Small intestine (tissue), 7 donors: ENCODE measurements around the gene KIF22. TPM values are rescaled to one million over a fixed set of nuclear protein-coding genes. Genes with fewer than 3 reads are reported as not detected.
"Not testable (repeated sequence)": the region's sequence is repeated elsewhere in the genome, so short reads cannot be mapped to it uniquely, and the experiment has no call there.

Experiments
- DNase-seq, 2 donors: peaks; one replicate each; pipeline versions ENCODE4 v3.0.0 to v3.0.0-alpha.2; 2013
- FAIRE-seq: peaks from 2 replicates; lab custom pipeline; 2012; peaks lifted over from hg19 to GRCh38; lab: Jason Lieb, UNC
- H3K27ac ChIP-seq, 3 donors: one replicate each; pipeline ENCODE4 v1.5.1; 2013; ENCODE audit warnings: low read length in 2 of 3, mild to moderate bottlenecking in 2 of 3, control low read depth in 1 of 3, inconsistent platforms in 1 of 3, low read depth in 1 of 3, moderate library complexity in 1 of 3
- H3K27me3 ChIP-seq, 3 donors: one replicate each; pipeline ENCODE4 v1.6.1; 2013; ENCODE audit warnings: low read length in 3 of 3, inconsistent platforms in 1 of 3; ENCODE audit not compliant: control insufficient read depth in 3 of 3, insufficient read depth in 3 of 3
- H3K36me3 ChIP-seq, 3 donors: one replicate each; pipeline ENCODE4 v1.6.1; 2013; ENCODE audit warnings: low read length in 3 of 3, inconsistent platforms in 1 of 3, low read depth in 1 of 3, mild to moderate bottlenecking in 1 of 3, moderate library complexity in 1 of 3; ENCODE audit not compliant: control insufficient read depth in 3 of 3, insufficient read depth in 2 of 3
- H3K4me1 ChIP-seq, 3 donors: one replicate each; pipeline ENCODE4 v1.6.1; 2013; ENCODE audit warnings: low read length in 2 of 3, inconsistent platforms in 1 of 3, low read depth in 1 of 3, mild to moderate bottlenecking in 1 of 3, moderate library complexity in 1 of 3; ENCODE audit not compliant: control insufficient read depth in 3 of 3, insufficient read depth in 2 of 3
- H3K4me3 ChIP-seq, 3 donors: one replicate each; pipeline ENCODE4 v1.5.1; 2013; ENCODE audit warnings: low read length in 3 of 3, control low read depth in 1 of 3, inconsistent platforms in 1 of 3, low read depth in 1 of 3, mild to moderate bottlenecking in 1 of 3, moderate library complexity in 1 of 3
- H3K9me3 ChIP-seq, 2 donors: one replicate each; pipeline ENCODE4 v1.6.1; 2013; ENCODE audit warnings: low read depth in 1 of 2, low read length in 1 of 2; ENCODE audit not compliant: control insufficient read depth in 2 of 2, insufficient read depth in 1 of 2
- WGBS, 3 donors: extraction: QIAGEN DNeasy Blood & Tissue Kit; methylation state at CpG; one replicate each; pipeline ENCODE4 v1.1.7; 2013; 5-methylcytosine and 5-hydroxymethylcytosine counted together
- polyA plus RNA-seq, 4 donors: library from polyadenylated mRNA; stranded (reverse) in 3 of 4; unstranded in 1 of 4; fragments of 200-250 nt in 3 of 4; fragments of 120-200 nt in 1 of 4; gene quantifications; one replicate each; pipeline versions ENCODE4 v1.2.1 to v1.2.3, GENCODE V29; 2013
- donor health status: healthy with polysubstance abuse.
- donor health status: control.
- donor health status: control.
- donor health status: Bipolar disorder and iron deficiency.
- donor health status: healthy.

The KIF22 gene
- polyA plus RNA-seq, 4 donors: 17.0 to 61.7 (median 34.5) TPM

DNA sequence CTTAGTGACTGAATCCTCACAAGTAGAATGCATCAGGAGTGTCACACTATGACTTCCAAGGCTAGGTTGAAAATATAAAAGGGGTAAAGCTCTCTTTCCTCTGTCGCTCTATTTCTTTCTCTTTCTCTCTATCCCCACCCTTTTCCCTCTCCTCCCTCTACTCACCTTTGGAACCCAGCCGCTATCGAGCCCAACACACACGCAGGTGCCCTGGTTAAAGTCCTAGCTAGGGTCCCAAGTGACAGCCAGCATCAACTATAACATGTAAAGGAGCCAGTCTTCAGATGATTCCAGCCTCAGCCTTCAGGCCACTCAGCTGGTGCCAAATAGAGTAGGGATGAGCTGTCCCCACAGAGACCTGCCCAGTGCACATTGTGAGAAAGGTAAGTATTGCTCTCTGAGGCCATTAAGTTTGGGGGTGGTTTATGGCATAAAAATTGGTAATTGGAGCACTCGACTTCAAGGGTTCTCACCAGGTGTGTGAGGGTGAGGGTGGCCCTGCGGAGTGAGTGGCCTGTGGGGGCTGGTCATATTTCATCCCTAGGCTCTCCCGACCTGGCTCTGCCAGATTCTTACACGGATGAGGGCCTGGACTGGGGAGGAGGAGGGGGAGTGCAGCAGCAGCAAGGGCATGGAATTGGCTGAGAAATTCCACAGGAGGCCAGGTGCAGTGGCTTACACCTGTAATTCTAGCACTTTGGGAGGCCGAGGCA is 29.8 kb upstream of the KIF22 start:
- peak; percentile 88 to 96 for DNase-seq
- H3K27me3 ChIP-seq: no peaks in the 10 kb centered on the region
- no peaks in the 10 kb centered on the region for H3K36me3 ChIP-seq
- WGBS, 3 donors: 20 to 55% (median 51%) methylated on average over 9 of the region's 9 CpGs
- no peaks in the 10 kb centered on the region for H3K9me3 ChIP-seq
- peaks cover 0 to 59% (median 3%) of the 10 kb centered on the region in 3 donors for H3K4me1 ChIP-seq
- peak overlapping the region in 1 of 3 donors; percentile 36 for H3K4me3 ChIP-seq
- FAIRE-seq: no peak
- H3K27ac ChIP-seq: peak overlapping the region; percentile 81 to 89 (median 85)

- not testable (repeated sequence) for FAIRE-seq, H3K27me3 ChIP-seq, H3K36me3 ChIP-seq, H3K9me3 ChIP-seq
- DNase-seq: peak; percentile 52 to 75
- peaks cover 0 to 62% (median 3%) of the 10 kb centered on the region in 3 donors for H3K4me1 ChIP-seq
- WGBS, 3 donors: 11 to 57% (median 50%) methylated on average over 6 to 8 of the region's 8 CpGs
- H3K27ac ChIP-seq: peak overlapping the region; percentile 81 to 89 (median 85)
- peak overlapping the region in 1 of 3 donors; percentile 36 for H3K4me3 ChIP-seq
These were observed 29.3 kb upstream of the KIF22 start for GRCh38 chr16:29761280-29761651.

DNA sequence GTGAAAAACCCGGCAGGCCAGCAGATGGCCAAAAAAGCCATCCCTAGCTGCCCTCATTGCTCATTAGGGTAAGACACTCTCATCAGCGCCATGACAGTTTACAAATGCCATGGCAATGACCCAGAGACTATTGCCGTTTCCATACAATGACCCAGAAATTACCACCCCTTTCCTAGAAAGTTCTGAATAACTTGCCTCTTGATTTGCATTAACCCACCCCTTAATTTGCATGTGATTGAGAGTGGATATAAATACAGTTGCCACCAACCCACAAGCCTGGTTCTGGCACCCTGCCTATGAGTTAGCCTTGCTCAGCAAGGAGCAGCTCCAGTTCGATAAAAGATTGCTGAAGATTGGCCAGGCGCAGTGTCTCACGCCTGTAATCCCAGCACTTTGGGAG is 28.7 kb upstream of the KIF22 start:
- no peak overlapping the region for H3K4me3 ChIP-seq
- no peaks in the 10 kb centered on the region for H3K27me3 ChIP-seq
- peak in 1 of 2 donors; percentile 73 for DNase-seq
- no peaks in the 10 kb centered on the region for H3K36me3 ChIP-seq
- no peaks in the 10 kb centered on the region for H3K9me3 ChIP-seq
- 26 to 57% (median 35%) methylated on average over 6 of the region's 6 CpGs for WGBS, 3 donors
- no peak for FAIRE-seq
- H3K4me1 ChIP-seq: peaks cover 0 to 57% (median 3%) of the 10 kb centered on the region in 3 donors
- peak overlapping the region in 2 of 3 donors; percentile 60 to 65 for H3K27ac ChIP-seq

DNA sequence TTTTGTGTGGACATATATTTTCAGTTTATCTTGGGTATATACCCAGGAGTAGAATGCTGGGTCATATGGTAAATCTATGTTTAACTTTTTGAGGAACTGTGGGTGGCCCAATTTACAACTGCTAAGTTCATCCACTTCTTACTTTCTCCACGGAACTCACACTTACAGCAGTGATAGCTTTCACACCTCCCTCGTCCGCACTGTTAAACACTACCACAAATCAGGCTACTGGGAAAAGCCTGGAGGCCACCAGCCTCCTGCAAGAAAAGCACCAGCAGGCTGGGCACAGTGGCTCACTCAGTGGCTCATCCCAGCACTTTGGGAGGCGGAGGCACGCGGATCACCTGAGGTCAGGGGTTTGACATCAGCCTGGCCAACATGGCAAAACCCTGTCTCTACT is 27.2 kb upstream of the KIF22 start:
- Histone ChIP-seq H3K27me3 (no peaks in the 10 kb centered on the region), H3K9me3 (no peaks in the 10 kb centered on the region), H3K4me3 (no peak overlapping the region), H3K36me3 (no peaks in the 10 kb centered on the region), H3K27ac (no peak overlapping the region), H3K4me1 (peaks cover 0 to 44% (median 3%) of the 10 kb centered on the region in 3 donors)
- DNase-seq: no peak
- 81 to 92% (median 91%) methylated on average over 6 of the region's 6 CpGs for WGBS, 3 donors
- FAIRE-seq: no peak

DNA sequence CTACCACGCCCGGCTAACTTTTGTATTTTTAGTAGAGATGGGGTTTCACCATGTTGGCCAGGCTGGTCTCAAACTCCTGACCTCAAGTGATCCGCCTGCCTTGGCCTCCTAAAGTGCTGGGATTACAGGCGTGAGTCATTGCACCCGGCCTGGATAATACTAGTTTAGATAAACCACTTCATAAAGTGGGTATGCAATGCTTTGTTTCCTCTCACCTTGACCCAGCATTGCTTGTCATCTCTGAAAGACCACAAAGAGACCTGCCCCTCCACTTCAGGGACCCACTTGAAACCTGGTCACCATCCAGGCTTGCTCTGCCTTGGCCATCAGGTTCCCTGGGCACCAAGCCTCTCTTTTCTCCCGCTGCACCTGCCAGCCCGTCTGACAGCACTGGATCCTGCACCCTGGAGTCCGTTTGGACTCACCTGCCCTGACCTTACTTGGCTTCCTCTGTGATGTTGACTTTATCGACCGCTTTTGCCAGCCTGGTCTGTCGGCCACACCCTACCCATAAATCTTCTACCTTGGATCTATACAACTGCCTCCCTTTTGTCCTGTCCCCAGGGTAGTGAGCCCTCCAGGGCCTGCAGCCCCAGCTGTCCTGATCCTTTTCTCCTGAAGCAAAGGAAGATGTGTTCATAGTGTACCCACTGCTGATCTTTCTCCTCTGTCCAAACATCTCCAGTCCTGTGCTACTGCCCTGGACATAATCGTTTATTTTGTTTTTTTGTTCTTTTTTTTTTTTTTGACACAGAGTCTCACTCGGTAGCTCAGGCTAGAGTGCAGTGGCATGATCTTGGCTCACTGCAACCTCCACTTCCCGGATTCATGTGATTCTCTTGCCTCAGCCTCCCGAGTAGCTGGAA is 25.2 kb upstream of the KIF22 start:
- Histone ChIP-seq H3K4me1 (peaks cover 0 to 31% (median 3%) of the 10 kb centered on the region in 3 donors), H3K4me3 (no peak overlapping the region), H3K27me3 (no peaks in the 10 kb centered on the region), H3K27ac (peak overlapping the region; percentile 43 to 57 (median 54)), H3K9me3 (no peaks in the 10 kb centered on the region), H3K36me3 (no peaks in the 10 kb centered on the region)
- FAIRE-seq: no peak
- 16 to 53% (median 32%) methylated on average over 15 of the region's 15 CpGs for WGBS, 3 donors
- DNase-seq: peak; percentile 86 to 98

DNA sequence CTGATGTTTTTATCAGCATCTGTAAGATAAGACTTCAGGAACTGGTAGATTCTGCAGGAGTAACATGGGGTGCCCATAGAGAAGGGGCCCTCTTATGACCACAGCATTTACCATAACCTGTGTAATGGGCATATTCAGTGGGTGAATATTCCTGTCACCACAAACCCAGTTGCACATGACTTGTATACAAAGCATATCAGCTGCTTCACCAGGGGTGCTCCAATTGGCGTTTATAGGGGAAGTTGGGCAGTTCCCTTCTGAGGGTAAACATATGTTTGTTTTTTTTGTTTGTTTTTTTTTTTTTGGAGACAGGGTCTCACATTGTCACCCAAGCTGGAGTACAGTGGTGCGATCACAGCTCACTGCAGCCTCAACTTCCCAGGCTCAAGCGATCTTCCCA is 24.0 kb upstream of the KIF22 start:
- WGBS, 3 donors: 90 to 94% (median 92%) methylated on average over 3 of the region's 3 CpGs
- no peak overlapping the region for H3K27ac ChIP-seq
- DNase-seq (no peak), FAIRE-seq (no peak)
- no peaks in the 10 kb centered on the region for H3K9me3 ChIP-seq
- peaks cover 0 to 20% (median 0%) of the 10 kb centered on the region in 3 donors for H3K4me1 ChIP-seq
- H3K4me3 ChIP-seq: no peak overlapping the region
- no peaks in the 10 kb centered on the region for H3K27me3 ChIP-seq
- peaks cover 0 to 3% (median 0%) of the 10 kb centered on the region in 3 donors for H3K36me3 ChIP-seq

DNA sequence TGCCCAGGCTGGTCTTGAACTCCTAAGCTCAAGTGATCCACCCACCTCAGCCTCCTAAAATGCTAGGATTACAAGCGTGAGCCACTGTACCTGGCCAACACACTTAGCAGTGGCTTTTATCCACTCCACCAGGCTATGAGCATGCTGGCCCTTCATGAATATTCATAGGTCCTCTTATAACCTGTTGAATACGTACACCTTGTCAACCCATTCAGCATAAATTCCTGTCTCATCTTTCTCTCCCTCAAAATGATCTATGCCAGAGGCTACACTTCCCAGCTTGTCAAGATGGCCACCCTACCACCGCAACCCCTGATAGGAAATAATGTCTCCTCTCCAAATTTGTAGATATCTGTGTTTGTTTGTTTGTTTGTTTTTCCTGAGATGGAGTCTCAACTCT is 23.5 kb upstream of the KIF22 start:
- Histone ChIP-seq H3K27ac (no peak overlapping the region), H3K4me1 (peaks cover 0 to 15% (median 0%) of the 10 kb centered on the region in 3 donors), H3K4me3 (no peak overlapping the region), H3K27me3 (no peaks in the 10 kb centered on the region), H3K9me3 (no peaks in the 10 kb centered on the region), H3K36me3 (peaks cover 0 to 3% (median 0%) of the 10 kb centered on the region in 3 donors)
- no peak for DNase-seq
- no peak for FAIRE-seq
- 90 to 98% (median 91%) methylated on average over 3 of the region's 3 CpGs for WGBS, 3 donors

GRCh38 chr16:29769507-29769906 is 21.0 kb upstream of the KIF22 start:
- DNase-seq (no peak), FAIRE-seq (no peak)
- Histone ChIP-seq H3K27me3 (no peaks in the 10 kb centered on the region), H3K9me3 (no peaks in the 10 kb centered on the region), H3K27ac (no peak overlapping the region), H3K4me1 (peaks cover 0 to 14% (median 0%) of the 10 kb centered on the region in 3 donors), H3K36me3 (peaks cover 0 to 3% (median 0%) of the 10 kb centered on the region in 3 donors), H3K4me3 (no peak overlapping the region)
- WGBS, 3 donors: 85 to 86% (median 85%) methylated on average over 2 of the region's 2 CpGs
